Measurements from ENCODE around the gene TBC1D22A. TPM values are rescaled to one million over a fixed set of nuclear protein-coding genes. Genes with fewer than 3 reads are reported as not detected.

The TBC1D22A gene
- total RNA-seq, 4 donors from 2014 or later, result 9.2 to 45.3 (median 22.8) TPM

DNA sequence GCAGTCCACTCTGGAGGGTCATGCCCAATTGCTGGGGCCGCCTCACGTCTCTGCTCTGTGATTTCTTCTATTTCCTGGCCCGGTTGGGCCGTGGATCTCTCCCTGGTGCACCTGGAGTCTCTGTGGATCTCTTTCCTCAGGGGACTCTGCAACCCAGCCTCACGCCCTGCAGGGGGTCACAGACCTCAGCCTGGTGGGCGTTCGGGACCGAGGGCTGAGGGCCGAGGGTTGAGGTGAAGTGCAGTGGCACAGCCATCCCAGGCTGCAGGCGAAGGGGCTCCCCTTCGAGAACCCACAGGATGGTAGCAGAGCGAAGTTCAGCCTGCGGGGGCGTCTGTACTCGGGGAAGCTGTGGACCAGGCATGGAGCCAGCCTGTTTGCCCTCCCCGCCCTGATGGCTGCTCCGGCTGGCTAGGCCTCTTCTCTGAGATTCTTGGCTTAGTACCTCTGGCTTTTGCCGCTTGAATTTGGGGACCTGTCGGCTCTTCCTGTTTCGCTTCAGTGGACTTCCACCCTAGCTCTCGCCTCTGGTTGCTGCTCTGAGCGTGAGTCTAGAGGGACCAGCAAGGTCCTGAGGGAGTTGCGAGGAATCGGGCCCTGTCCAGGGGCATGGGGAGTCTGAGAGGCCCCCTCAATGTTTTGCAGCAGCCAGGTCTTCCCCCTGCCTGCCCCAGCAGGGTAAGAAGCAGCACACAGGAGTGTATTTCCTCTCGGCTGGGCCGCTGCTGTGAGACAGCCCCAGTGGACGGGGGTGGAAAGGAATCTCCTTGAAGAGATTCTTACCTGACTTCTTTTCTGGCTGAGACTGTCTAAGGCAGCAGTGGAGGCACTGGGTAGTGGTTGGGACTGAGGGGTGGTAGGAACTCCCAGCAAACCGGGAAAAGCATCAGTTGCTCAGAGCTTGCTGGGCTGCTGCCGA lies 140.8 kb downstream of the TBC1D22A start:
- Histone ChIP-seq H3K4me1 (no peaks in the 10 kb centered on the region), H3K4me3 (no peak overlapping the region), H3K9me3 (no peaks in the 10 kb centered on the region), H3K27ac (no peak overlapping the region), H3K27me3 (no peaks in the 10 kb centered on the region), H3K36me3 (no peaks in the 10 kb centered on the region)
- no peak for DNase-seq
- no peak for TF ChIP-seq POLR2A (IDR thresholded peaks at IDR 0.05)
- TF ChIP-seq, protein P1, sequence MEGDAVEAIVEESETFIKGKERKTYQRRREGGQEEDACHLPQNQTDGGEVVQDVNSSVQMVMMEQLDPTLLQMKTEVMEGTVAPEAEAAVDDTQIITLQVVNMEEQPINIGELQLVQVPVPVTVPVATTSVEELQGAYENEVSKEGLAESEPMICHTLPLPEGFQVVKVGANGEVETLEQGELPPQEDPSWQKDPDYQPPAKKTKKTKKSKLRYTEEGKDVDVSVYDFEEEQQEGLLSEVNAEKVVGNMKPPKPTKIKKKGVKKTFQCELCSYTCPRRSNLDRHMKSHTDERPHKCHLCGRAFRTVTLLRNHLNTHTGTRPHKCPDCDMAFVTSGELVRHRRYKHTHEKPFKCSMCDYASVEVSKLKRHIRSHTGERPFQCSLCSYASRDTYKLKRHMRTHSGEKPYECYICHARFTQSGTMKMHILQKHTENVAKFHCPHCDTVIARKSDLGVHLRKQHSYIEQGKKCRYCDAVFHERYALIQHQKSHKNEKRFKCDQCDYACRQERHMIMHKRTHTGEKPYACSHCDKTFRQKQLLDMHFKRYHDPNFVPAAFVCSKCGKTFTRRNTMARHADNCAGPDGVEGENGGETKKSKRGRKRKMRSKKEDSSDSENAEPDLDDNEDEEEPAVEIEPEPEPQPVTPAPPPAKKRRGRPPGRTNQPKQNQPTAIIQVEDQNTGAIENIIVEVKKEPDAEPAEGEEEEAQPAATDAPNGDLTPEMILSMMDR (IDR thresholded peaks at IDR 0.05), result no peak
- intact Hi-C loops (cut with DNase I; ENCODE audit: low total_unique reads), result no loop called here

- H3K4me3 ChIP-seq, result no peak overlapping the region
- no peaks in the 10 kb centered on the region for H3K27me3 ChIP-seq
- H3K36me3 ChIP-seq, result no peaks in the 10 kb centered on the region
- TF ChIP-seq POLR2A (IDR thresholded peaks at IDR 0.05), result no peak
- TF ChIP-seq, protein P1 (IDR thresholded peaks at IDR 0.05), result no peak
- no peak for DNase-seq
- intact Hi-C loops (cut with DNase I; ENCODE audit: low total_unique reads), result no loop called here
- H3K9me3 ChIP-seq, result no peaks in the 10 kb centered on the region
- no peaks in the 10 kb centered on the region for H3K4me1 ChIP-seq
- no peak overlapping the region for H3K27ac ChIP-seq
Measured at GRCh38 chr22:46905415-46905814, 143.0 kb downstream of the TBC1D22A start.

DNA sequence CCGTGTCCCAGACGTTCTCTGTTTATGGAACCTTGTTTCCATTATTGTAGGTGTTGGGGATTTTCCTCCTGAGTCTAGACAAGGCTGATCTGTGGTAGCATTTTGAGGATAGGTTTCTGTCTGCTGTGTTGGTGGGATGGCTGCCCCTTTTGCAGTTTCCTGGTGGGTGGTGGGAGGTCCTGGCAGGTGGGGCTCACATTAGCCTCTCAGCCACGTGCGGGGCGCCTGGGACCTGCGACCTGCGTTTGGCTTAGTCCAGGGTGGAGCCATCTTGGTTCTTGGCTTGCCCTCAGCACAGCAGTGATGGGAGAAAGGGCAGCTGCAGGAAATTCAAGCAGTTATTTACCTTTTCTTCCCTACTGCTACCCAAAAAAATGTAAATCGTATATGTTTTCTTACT lies 143.4 kb downstream of the TBC1D22A start:
- no peak for TF ChIP-seq POLR2A (IDR thresholded peaks at IDR 0.05)
- TF ChIP-seq, protein P1 (IDR thresholded peaks at IDR 0.05), result no peak
- DNase-seq, result no peak
- Histone ChIP-seq H3K9me3 (no peaks in the 10 kb centered on the region), H3K27ac (no peak overlapping the region), H3K36me3 (no peaks in the 10 kb centered on the region), H3K4me1 (no peaks in the 10 kb centered on the region), H3K27me3 (no peaks in the 10 kb centered on the region), H3K4me3 (no peak overlapping the region)
- intact Hi-C loops (cut with DNase I; ENCODE audit: low total_unique reads), result no loop called here

- intact Hi-C loops (cut with DNase I; ENCODE audit: low total_unique reads), result no loop called here
- TF ChIP-seq, protein P1 (IDR thresholded peaks at IDR 0.05), result no peak
- TF ChIP-seq POLR2A (IDR thresholded peaks at IDR 0.05), result no peak
- no peak for DNase-seq
- no peaks in the 10 kb centered on the region for H3K27me3 ChIP-seq
- H3K9me3 ChIP-seq, result no peaks in the 10 kb centered on the region
- no peaks in the 10 kb centered on the region for H3K4me1 ChIP-seq
- no peaks in the 10 kb centered on the region for H3K36me3 ChIP-seq
- no peak overlapping the region for H3K4me3 ChIP-seq
- no peak overlapping the region for H3K27ac ChIP-seq
Measured at GRCh38 chr22:46906326-46907045, 144.0 kb downstream of the TBC1D22A start.
